Neural progenitor cell (in vitro differentiated cells): ENCODE results near the gene PLTP. TPM values are rescaled to one million over a fixed set of nuclear protein-coding genes. Genes with fewer than 3 reads are reported as not detected.

ENCODE experiments used
- DNase-seq: peaks from one replicate; pipeline ENCODE4 v3.0.0-alpha.2; 2016; ENCODE audit warnings: low spot score
- H2AFZ ChIP-seq: fragments of 200-600 bp; sonication (generic); replicated peaks from 2 replicates; pipeline ENCODE4 v1.6.1; 2016; ENCODE audit warnings: antibody characterized with exemption
- H3F3A ChIP-seq: fragments of 200-600 bp; sonication (generic); 2 replicates; pipeline ENCODE4 v1.6.1; 2016; ENCODE audit warnings: antibody characterized with exemption, low read depth
- H3K27ac ChIP-seq: fragments of 200-600 bp; sonication (generic); 2 replicates; pipeline ENCODE4 v1.5.1; 2016; ENCODE audit warnings: mild to moderate bottlenecking
- H3K27me3 ChIP-seq: fragments of 200-600 bp; sonication (generic); 2 replicates; pipeline ENCODE4 v1.6.1; 2016; ENCODE audit warnings: mild to moderate bottlenecking, moderate library complexity
- H3K36me3 ChIP-seq: fragments of 200-600 bp; sonication (generic); 2 replicates; pipeline ENCODE4 v1.5.1; 2016
- H3K4me1 ChIP-seq: fragments of 200-600 bp; sonication (generic); 2 replicates; pipeline ENCODE4 v1.6.1; 2016; ENCODE audit warnings: mixed run types
- H3K4me2 ChIP-seq: fragments of 200-600 bp; sonication (generic); 2 replicates; pipeline ENCODE4 v1.6.1; 2016
- H3K4me3 ChIP-seq: fragments of 200-600 bp; sonication (generic); 2 replicates; pipeline ENCODE4 v1.5.1; 2016
- H3K79me2 ChIP-seq: fragments of 200-600 bp; sonication (generic); 2 replicates; pipeline ENCODE4 v1.6.1; 2016; ENCODE audit warnings: low read depth
- H3K9ac ChIP-seq: fragments of 200-600 bp; sonication (generic); 2 replicates; pipeline ENCODE4 v1.6.1; 2016
- H3K9me3 ChIP-seq: fragments of 200-600 bp; sonication (generic); 2 replicates; pipeline ENCODE4 v1.5.1; 2016; ENCODE audit warnings: low read depth
- H4K20me1 ChIP-seq: fragments of 200-600 bp; sonication (generic); 2 replicates; pipeline ENCODE4 v1.6.1; 2016; ENCODE audit warnings: low read depth
- H3K27ac Mint-ChIP-seq: 3 replicates; pipeline ENCODE4 v1.8.0; 2021; ENCODE audit warnings: mixed read lengths
- H3K27me3 Mint-ChIP-seq: 2 replicates; pipeline ENCODE4 v1.8.0; 2022; ENCODE audit warnings: low read depth, mild to moderate bottlenecking, inconsistent platforms, moderate library complexity, mixed read lengths; ENCODE audit not compliant: insufficient read depth
- H3K36me3 Mint-ChIP-seq: 3 replicates; pipeline ENCODE4 v1.8.0; 2021; ENCODE audit warnings: mixed read lengths
- H3K4me1 Mint-ChIP-seq: 3 replicates; pipeline ENCODE4 v1.8.0; 2021; ENCODE audit warnings: mixed read lengths
- H3K4me3 Mint-ChIP-seq: 3 replicates; pipeline ENCODE4 v1.8.0; 2021; ENCODE audit warnings: mild to moderate bottlenecking, moderate library complexity, mixed read lengths
- H3K9me3 Mint-ChIP-seq: 3 replicates; pipeline ENCODE4 v1.8.0; 2020; ENCODE audit warnings: mixed read lengths
- EZH2 ChIP-seq: fragments of 200-600 bp; sonication (generic); IDR thresholded peaks from 2 replicates; pipeline ENCODE4 v1.6.1; 2017; ENCODE audit warnings: antibody characterized with exemption, mild to moderate bottlenecking, moderate library complexity
- EZH2phosphoT487 ChIP-seq: fragments of 200-600 bp; sonication (generic); IDR thresholded peaks from 2 replicates; pipeline ENCODE4 v1.6.1; 2017; ENCODE audit warnings: antibody characterized with exemption
- total RNA-seq: library from RNA; depleted of rRNA; stranded (reverse); fragments of >200 nt; gene quantifications from 2 replicates; pipeline ENCODE4 v1.2.3, GENCODE V29; 2015; ENCODE audit warnings: low replicate concordance
- TF ChIP-seq, protein P1 (sequence below): fragments of 200-600 bp; sonication (generic); IDR thresholded peaks from 2 replicates; pipeline ENCODE4 v1.5.1; 2017; ENCODE audit warnings: antibody characterized with exemption, mild to moderate bottlenecking

Gene PLTP
- total RNA-seq, 1 donor from 2014 or later = 22.3 TPM

DNA sequence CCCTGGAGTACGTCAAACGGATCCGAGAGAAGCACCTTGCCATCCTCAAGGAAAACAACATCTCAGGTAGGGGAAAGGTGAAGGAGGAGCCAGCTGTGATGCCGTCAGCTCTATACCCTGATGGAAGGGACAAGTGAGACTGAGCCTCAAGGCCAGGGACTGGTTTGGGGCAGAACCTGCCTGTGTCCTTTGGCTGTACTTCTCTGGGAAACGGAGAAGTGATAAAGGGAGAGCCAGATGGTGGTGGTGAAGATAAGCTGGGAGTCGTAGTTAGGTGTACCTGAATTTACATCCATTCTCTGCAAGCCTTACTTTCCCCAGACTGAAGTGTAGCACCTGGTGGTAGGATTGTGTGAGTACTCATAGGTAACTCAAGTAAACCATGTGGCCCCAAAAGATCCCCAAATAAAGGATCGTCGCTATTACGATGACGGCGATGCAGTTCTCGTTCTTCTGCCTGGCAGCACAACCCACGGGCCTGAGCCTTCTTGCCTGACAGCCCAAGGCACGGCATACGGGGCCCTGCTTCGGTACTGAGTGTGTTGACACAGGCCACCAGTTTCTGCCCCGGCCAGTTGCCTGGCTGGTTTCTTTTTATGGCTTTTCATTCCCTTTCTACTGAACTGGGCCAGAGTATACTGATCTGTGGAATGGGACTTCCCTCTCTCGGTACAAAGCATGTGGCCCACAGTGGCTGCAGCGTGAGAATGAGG is 33.2 kb upstream of the PLTP start:
- Mint-ChIP-seq H3K27me3 (no peaks in the 10 kb centered on the region), H3K4me3 (no peak overlapping the region), H3K9me3 (no peaks in the 10 kb centered on the region), H3K27ac (no peak overlapping the region), H3K36me3 (peaks cover 19% of the 10 kb centered on the region), H3K4me1 (no peaks in the 10 kb centered on the region)
- H3K36me3 ChIP-seq = no peaks in the 10 kb centered on the region
- H3K79me2 ChIP-seq = no peaks in the 10 kb centered on the region
- no peak for DNase-seq
- H3K4me1 ChIP-seq = no peaks in the 10 kb centered on the region
- H3K4me2 ChIP-seq = no peak overlapping the region
- no peak overlapping the region for H3K9ac ChIP-seq
- TF ChIP-seq EZH2phosphoT487 (no peak), EZH2 (no peak)
- TF ChIP-seq, protein P1, sequence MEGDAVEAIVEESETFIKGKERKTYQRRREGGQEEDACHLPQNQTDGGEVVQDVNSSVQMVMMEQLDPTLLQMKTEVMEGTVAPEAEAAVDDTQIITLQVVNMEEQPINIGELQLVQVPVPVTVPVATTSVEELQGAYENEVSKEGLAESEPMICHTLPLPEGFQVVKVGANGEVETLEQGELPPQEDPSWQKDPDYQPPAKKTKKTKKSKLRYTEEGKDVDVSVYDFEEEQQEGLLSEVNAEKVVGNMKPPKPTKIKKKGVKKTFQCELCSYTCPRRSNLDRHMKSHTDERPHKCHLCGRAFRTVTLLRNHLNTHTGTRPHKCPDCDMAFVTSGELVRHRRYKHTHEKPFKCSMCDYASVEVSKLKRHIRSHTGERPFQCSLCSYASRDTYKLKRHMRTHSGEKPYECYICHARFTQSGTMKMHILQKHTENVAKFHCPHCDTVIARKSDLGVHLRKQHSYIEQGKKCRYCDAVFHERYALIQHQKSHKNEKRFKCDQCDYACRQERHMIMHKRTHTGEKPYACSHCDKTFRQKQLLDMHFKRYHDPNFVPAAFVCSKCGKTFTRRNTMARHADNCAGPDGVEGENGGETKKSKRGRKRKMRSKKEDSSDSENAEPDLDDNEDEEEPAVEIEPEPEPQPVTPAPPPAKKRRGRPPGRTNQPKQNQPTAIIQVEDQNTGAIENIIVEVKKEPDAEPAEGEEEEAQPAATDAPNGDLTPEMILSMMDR = no peak
- H3F3A ChIP-seq = no peaks in the 10 kb centered on the region
- no peaks in the 10 kb centered on the region for H4K20me1 ChIP-seq
- H2AFZ ChIP-seq = no peak overlapping the region
- no peaks in the 10 kb centered on the region for H3K9me3 ChIP-seq
- H3K4me3 ChIP-seq = no peak overlapping the region
- no peaks in the 10 kb centered on the region for H3K27me3 ChIP-seq
- H3K27ac ChIP-seq = no peak overlapping the region

DNA sequence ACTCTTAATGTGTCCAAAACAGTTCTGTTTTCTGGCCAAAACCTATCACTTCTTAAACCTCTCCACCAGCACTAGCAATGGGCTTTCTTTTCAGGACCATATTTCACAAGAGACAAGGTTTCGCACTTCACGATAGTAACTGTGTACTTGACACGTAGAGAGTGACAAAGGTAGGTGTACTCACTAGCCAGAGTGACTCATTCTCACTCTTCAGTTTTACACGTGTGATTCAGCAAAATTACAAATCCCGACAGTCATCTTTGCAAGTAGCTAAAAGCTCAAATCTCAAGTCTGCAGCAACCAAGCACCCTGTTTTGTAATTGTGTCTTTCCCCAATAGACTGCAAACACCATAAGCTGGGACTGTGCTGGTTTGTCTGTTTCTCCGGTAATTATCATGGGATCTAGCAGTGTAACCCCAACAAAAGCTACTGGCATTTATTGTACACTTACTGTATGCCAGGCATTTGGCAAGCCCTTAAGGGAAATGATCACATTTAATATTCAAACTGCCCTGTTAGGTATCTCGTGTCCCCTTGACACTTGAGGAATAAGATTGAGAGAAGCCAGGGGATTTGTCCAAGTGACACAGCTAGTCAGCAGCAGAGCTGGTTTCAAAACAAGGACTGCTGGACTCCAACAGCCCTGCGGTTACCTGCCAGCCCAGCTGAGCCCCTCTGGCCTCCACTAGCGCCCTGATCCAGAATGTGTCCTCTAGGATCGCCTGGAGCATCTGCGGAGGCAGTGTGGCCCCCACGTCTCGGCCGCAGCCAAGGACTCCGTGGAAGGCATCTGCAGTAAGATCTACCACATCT is 32.4 kb upstream of the PLTP start:
- no peak overlapping the region for H3K4me3 ChIP-seq
- Mint-ChIP-seq H3K27me3 (no peaks in the 10 kb centered on the region), H3K4me3 (no peak overlapping the region), H3K9me3 (no peaks in the 10 kb centered on the region), H3K36me3 (peaks cover 26% of the 10 kb centered on the region), H3K4me1 (no peaks in the 10 kb centered on the region), H3K27ac (no peak overlapping the region)
- H3K27ac ChIP-seq = no peak overlapping the region
- no peaks in the 10 kb centered on the region for H3K79me2 ChIP-seq
- H3K9me3 ChIP-seq = no peaks in the 10 kb centered on the region
- no peak for DNase-seq
- H3K4me1 ChIP-seq = no peaks in the 10 kb centered on the region
- no peaks in the 10 kb centered on the region for H3K36me3 ChIP-seq
- TF ChIP-seq, protein P1 = no peak
- TF ChIP-seq EZH2phosphoT487 = no peak
- no peak for TF ChIP-seq EZH2
- H3K4me2 ChIP-seq = no peak overlapping the region
- H3F3A ChIP-seq = no peaks in the 10 kb centered on the region
- no peaks in the 10 kb centered on the region for H4K20me1 ChIP-seq
- no peak overlapping the region for H3K9ac ChIP-seq
- H2AFZ ChIP-seq = no peak overlapping the region
- no peaks in the 10 kb centered on the region for H3K27me3 ChIP-seq

DNA sequence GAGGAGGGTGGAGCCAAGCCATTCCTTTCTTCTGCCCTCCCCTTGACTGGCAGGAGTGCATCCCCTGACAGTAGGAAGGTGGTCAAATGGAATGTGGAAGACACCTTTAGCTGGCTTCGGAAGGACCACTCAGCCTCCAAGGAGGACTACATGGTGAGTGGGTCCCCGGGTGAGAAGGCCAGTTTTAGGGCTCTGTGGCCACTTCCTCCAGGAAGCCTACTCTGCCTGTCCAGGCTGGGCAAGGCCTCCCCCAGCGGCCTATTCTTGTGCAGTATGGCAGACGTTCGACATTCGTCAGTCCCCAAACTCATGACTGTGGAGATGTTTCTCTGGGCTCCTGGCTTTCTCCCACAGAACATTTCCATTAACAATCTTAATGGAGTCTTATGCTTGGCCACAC is 31.7 kb upstream of the PLTP start:
- DNase-seq = no peak
- Histone ChIP-seq H3K79me2 (no peaks in the 10 kb centered on the region), H3K36me3 (no peaks in the 10 kb centered on the region), H3F3A (peaks cover 1% of the 10 kb centered on the region), H3K9me3 (no peaks in the 10 kb centered on the region), H3K27ac (no peak overlapping the region), H3K9ac (no peak overlapping the region), H3K4me1 (no peaks in the 10 kb centered on the region), H3K4me3 (no peak overlapping the region), H3K4me2 (no peak overlapping the region), H3K27me3 (no peaks in the 10 kb centered on the region), H2AFZ (no peak overlapping the region), H4K20me1 (no peaks in the 10 kb centered on the region)
- Mint-ChIP-seq H3K27ac (no peak overlapping the region), H3K4me1 (no peaks in the 10 kb centered on the region), H3K36me3 (peaks cover 29% of the 10 kb centered on the region), H3K27me3 (no peaks in the 10 kb centered on the region), H3K9me3 (no peaks in the 10 kb centered on the region), H3K4me3 (no peak overlapping the region)
- TF ChIP-seq EZH2 (no peak), EZH2phosphoT487 (no peak)
- TF ChIP-seq, protein P1 = no peak
